Astrocyte of the cerebellum (primary cell): ENCODE measurements around the gene PIAS1.

ENCODE experiments used
- DNase-seq: peaks from one replicate; pipeline ENCODE4 v3.0.0-alpha.2; 2011; ENCODE audit warnings: low read depth
- H3K4me3 ChIP-seq: 2 replicates; pipeline ENCODE4 v1.5.1; 2011; ENCODE audit warnings: mild to moderate bottlenecking, low read depth, low read length, moderate library complexity
- in situ Hi-C: cut with HindIII; loops from 2 replicates; pipeline ENCODE4 v1.10.0; 2017; ENCODE audit warnings: low sequenced_read_pairs
- TF ChIP-seq, protein P1 (sequence below): IDR thresholded peaks from 2 replicates; pipeline ENCODE4 v1.5.1; 2012; ENCODE audit warnings: low read length, low read depth, moderate library complexity, mild to moderate bottlenecking; ENCODE audit errors: missing control alignments

PIAS1 gene

DNA sequence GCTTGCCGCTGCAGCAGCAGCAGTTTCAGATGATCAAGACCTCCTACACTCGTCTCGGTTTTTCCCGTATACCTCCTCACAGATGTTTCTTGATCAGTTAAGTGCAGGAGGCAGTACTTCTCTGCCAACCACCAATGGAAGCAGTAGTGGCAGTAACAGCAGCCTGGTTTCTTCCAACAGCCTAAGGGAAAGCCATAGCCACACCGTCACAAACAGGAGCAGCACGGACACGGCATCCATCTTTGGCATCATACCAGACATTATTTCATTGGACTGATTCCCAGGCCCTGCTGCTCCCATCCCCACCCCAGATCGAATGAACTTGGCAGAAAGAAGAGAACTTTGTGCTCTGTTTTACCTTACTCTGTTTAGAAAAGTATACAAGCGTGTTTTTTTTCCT, 133.4 kb downstream of the PIAS1 start:
- TF ChIP-seq, protein P1, sequence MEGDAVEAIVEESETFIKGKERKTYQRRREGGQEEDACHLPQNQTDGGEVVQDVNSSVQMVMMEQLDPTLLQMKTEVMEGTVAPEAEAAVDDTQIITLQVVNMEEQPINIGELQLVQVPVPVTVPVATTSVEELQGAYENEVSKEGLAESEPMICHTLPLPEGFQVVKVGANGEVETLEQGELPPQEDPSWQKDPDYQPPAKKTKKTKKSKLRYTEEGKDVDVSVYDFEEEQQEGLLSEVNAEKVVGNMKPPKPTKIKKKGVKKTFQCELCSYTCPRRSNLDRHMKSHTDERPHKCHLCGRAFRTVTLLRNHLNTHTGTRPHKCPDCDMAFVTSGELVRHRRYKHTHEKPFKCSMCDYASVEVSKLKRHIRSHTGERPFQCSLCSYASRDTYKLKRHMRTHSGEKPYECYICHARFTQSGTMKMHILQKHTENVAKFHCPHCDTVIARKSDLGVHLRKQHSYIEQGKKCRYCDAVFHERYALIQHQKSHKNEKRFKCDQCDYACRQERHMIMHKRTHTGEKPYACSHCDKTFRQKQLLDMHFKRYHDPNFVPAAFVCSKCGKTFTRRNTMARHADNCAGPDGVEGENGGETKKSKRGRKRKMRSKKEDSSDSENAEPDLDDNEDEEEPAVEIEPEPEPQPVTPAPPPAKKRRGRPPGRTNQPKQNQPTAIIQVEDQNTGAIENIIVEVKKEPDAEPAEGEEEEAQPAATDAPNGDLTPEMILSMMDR: no peak
- in situ Hi-C loops: no loop called here
- peak overlapping the region; percentile 19 for H3K4me3 ChIP-seq
- peak; percentile 80 for DNase-seq

DNA sequence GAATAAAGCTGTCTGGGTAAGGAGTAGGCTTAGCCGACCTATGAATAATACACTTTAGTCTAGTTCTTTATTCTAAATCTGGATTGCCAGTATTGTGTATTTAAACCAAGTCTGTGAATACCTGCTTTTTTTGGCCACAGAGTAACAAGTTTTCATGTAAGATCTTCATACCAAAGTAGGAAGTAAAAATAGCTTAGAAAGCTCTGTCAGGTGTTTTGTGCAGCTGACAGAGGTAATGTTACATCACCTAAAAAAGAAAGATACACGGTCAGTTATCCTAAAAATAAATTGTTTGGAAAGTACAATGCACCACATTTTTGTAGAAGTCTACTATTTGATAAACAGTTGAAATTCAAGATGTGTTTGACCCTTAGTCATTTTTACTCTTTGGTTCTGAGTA, 134.5 kb downstream of the PIAS1 start:
- in situ Hi-C loops: no loop called here
- TF ChIP-seq, protein P1: no peak
- no peak overlapping the region for H3K4me3 ChIP-seq
- DNase-seq: no peak

DNA sequence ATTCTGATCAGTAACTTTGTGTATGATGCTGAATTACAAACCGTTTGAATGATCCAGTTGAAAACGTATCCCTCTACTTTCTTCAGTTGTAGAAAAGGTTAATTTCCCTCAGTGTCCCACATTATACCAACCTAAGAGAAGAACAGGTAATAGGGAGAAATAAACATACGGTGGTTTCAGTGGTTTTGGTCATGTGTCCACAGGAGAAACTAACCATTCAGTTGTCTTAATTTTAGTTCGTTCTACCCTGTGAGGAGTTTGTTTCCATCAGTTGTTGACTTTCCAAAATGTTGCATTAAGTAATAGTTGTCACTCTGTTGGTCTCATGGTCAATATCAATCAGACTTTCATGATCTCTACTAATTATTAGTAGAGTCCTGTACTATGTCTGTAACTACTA, 135.9 kb downstream of the PIAS1 start:
- DNase-seq: no peak
- H3K4me3 ChIP-seq: no peak overlapping the region
- in situ Hi-C loops: no loop called here
- TF ChIP-seq, protein P1: no peak

DNA sequence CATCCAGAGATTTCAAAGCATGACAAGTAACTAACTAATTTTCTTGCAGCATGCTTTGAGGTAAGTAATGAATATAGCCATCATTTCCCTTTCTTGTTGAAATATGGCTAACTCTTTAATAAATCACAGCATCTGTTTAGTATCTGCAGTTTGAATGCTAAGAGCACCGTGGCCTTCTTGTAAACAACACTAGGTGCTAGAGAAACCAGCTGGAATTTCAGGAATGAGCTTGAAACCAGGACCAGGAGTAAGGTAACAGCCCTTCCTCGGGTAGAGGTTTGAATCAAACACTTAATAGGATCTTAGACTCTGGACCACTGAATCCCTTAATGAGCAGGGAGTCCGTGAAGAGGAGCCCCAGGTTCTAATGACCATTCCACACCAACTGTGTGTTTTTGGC, 137.4 kb downstream of the PIAS1 start:
- no peak overlapping the region for H3K4me3 ChIP-seq
- DNase-seq: no peak
- TF ChIP-seq, protein P1: no peak
- in situ Hi-C loops: no loop called here

DNA sequence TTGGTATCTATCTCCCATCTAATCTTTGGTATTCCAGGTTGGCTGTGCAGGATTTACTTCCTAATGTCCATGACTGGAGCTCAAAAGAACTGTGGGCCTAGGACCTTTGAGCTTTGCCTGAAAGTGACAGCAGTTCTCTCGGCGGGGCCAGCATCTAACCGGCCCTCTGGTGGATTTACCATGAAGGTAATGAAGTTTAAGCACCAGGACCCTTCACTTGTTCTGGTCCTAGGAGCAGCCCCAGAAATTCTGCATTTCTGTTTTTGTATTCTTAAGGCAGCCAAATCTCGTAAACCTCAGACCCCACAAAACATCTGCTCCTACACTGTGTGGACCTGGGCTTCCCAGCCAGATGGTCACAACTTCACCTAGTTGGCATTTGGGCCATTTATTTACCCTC, 138.0 kb downstream of the PIAS1 start:
- in situ Hi-C loops: no loop called here
- H3K4me3 ChIP-seq: no peak overlapping the region
- TF ChIP-seq, protein P1: no peak
- DNase-seq: no peak

DNA sequence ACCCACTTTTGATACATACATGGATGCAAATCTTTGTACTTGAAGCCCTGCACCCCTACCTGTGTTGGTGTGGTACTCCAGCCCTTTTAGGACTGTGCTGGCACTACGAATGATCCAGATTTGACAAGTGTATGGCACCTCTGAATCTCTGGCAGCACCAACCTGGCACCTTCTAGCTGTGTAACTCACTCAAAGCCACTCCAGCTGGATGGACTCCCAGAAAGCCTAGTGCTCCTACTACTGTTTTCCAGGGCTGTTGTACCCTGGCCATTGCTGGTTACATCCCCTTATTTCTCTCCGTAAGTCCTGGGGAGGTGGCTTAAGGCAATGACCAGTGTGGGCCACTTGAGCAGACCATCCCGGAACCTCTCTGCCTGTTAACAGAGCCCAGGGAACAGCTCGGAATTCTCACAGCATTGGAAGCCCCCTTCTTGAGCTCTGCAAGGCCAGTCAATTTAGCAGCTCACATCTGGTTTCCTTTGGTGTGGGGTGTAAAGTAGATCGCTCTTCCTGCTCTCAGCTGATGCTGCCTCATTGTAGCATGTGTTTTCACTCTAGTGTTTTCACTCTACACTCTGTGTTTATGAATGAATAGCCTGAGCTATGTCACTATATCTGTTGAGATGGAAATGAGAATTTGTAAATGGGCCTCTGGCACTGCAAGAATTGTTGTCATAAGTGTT, 138.8 kb downstream of the PIAS1 start:
- no peak for DNase-seq
- in situ Hi-C loops: no loop called here
- no peak overlapping the region for H3K4me3 ChIP-seq
- TF ChIP-seq, protein P1: no peak
